ENCODE measurements around the gene WDR20. TPM values are rescaled to one million over a fixed set of nuclear protein-coding genes. Genes with fewer than 3 reads are reported as not detected.

Gene WDR20
- total and polyA plus RNA-seq, 2 donors from 2014 or later = 12.6 to 44.2 TPM

- peaks cover 4 to 7% (median 5%) of the 10 kb centered on the region in 3 donors for H3K4me1 ChIP-seq (ENCODE audit: control insufficient read depth in 2 of 3, insufficient read depth in 2 of 3, low read depth in 1 of 3, low read length in 3 of 3)
- H3K27ac ChIP-seq (ENCODE audit: low read depth in 2 of 2, low read length in 2 of 2) = no peak overlapping the region
- intact Hi-C loops (cut with DNase I) = no loop called here
- no peak overlapping the region for H3K9ac ChIP-seq (ENCODE audit: low read length in 3 of 3)
- no peak overlapping the region for H3K4me3 ChIP-seq (ENCODE audit: low read length in 3 of 3)
- H3K27me3 ChIP-seq (ENCODE audit: control insufficient read depth, insufficient read depth, low read length) = no peaks in the 10 kb centered on the region
- H3K36me3 ChIP-seq (ENCODE audit: control insufficient read depth in 2 of 3, insufficient read depth in 3 of 3, low read length in 3 of 3) = no peaks in the 10 kb centered on the region
- no peak for FAIRE-seq
- DNase-seq = no peak
- H3K9me3 ChIP-seq (ENCODE audit: control insufficient read depth in 2 of 3, insufficient read depth in 1 of 3, low read length in 3 of 3) = no peaks in the 10 kb centered on the region
- no peak for TF ChIP-seq CTCF (IDR thresholded peaks at IDR 0.05; ENCODE audit: borderline replicate concordance, extremely low read depth, insufficient read depth)
Measured at GRCh38 chr14:102181187-102181586, 41.5 kb downstream of the WDR20 start.

- Histone ChIP-seq H3K9ac (ENCODE audit: low read length in 3 of 3) (no peak overlapping the region), H3K36me3 (ENCODE audit: control insufficient read depth in 2 of 3, insufficient read depth in 3 of 3, low read length in 3 of 3) (no peaks in the 10 kb centered on the region), H3K4me3 (ENCODE audit: low read length in 3 of 3) (no peak overlapping the region), H3K27ac (ENCODE audit: low read depth in 2 of 2, low read length in 2 of 2) (no peak overlapping the region), H3K4me1 (ENCODE audit: control insufficient read depth in 2 of 3, insufficient read depth in 2 of 3, low read depth in 1 of 3, low read length in 3 of 3) (peaks cover 4 to 8% (median 7%) of the 10 kb centered on the region in 3 donors), H3K9me3 (ENCODE audit: control insufficient read depth in 2 of 3, insufficient read depth in 1 of 3, low read length in 3 of 3) (no peaks in the 10 kb centered on the region), H3K27me3 (ENCODE audit: control insufficient read depth, insufficient read depth, low read length) (no peaks in the 10 kb centered on the region)
- intact Hi-C loops (cut with DNase I) = no loop called here
- no peak for FAIRE-seq
- TF ChIP-seq CTCF (IDR thresholded peaks at IDR 0.05; ENCODE audit: borderline replicate concordance, extremely low read depth, insufficient read depth) = no peak
- no peak for DNase-seq
Measured at GRCh38 chr14:102182190-102182589, 42.5 kb downstream of the WDR20 start.

- no peaks in the 10 kb centered on the region for H3K9me3 ChIP-seq (ENCODE audit: control insufficient read depth in 2 of 3, insufficient read depth in 1 of 3, low read length in 3 of 3)
- H3K27ac ChIP-seq (ENCODE audit: low read depth in 2 of 2, low read length in 2 of 2) = no peak overlapping the region
- no peak for TF ChIP-seq CTCF (IDR thresholded peaks at IDR 0.05; ENCODE audit: borderline replicate concordance, extremely low read depth, insufficient read depth)
- no peak overlapping the region for H3K4me3 ChIP-seq (ENCODE audit: low read length in 3 of 3)
- no peaks in the 10 kb centered on the region for H3K27me3 ChIP-seq (ENCODE audit: control insufficient read depth, insufficient read depth, low read length)
- no peaks in the 10 kb centered on the region for H3K36me3 ChIP-seq (ENCODE audit: control insufficient read depth in 2 of 3, insufficient read depth in 3 of 3, low read length in 3 of 3)
- DNase-seq (peak in 1 of 5 donors; percentile 14), FAIRE-seq (no peak)
- H3K4me1 ChIP-seq (ENCODE audit: control insufficient read depth in 2 of 3, insufficient read depth in 2 of 3, low read depth in 1 of 3, low read length in 3 of 3) = peaks cover 4 to 12% (median 10%) of the 10 kb centered on the region in 3 donors
- intact Hi-C loops (cut with DNase I) = no loop called here
- no peak overlapping the region for H3K9ac ChIP-seq (ENCODE audit: low read length in 3 of 3)
Measured at GRCh38 chr14:102182936-102183619, 43.4 kb downstream of the WDR20 start.

Data from kidney (tissue), 14 donors.